ENCODE measurements around the gene SMAD6.

DNA sequence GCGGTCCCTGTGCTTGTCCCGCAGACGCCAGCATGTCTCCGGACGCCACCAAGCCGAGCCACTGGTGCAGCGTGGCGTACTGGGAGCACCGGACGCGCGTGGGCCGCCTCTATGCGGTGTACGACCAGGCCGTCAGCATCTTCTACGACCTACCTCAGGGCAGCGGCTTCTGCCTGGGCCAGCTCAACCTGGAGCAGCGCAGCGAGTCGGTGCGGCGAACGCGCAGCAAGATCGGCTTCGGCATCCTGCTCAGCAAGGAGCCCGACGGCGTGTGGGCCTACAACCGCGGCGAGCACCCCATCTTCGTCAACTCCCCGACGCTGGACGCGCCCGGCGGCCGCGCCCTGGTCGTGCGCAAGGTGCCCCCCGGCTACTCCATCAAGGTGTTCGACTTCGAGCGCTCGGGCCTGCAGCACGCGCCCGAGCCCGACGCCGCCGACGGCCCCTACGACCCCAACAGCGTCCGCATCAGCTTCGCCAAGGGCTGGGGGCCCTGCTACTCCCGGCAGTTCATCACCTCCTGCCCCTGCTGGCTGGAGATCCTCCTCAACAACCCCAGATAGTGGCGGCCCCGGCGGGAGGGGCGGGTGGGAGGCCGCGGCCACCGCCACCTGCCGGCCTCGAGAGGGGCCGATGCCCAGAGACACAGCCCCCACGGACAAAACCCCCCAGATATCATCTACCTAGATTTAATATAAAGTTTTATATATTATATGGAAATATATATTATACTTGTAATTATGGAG lies 79.1 kb downstream of the SMAD6 start:
- TF ChIP-seq, protein P1, sequence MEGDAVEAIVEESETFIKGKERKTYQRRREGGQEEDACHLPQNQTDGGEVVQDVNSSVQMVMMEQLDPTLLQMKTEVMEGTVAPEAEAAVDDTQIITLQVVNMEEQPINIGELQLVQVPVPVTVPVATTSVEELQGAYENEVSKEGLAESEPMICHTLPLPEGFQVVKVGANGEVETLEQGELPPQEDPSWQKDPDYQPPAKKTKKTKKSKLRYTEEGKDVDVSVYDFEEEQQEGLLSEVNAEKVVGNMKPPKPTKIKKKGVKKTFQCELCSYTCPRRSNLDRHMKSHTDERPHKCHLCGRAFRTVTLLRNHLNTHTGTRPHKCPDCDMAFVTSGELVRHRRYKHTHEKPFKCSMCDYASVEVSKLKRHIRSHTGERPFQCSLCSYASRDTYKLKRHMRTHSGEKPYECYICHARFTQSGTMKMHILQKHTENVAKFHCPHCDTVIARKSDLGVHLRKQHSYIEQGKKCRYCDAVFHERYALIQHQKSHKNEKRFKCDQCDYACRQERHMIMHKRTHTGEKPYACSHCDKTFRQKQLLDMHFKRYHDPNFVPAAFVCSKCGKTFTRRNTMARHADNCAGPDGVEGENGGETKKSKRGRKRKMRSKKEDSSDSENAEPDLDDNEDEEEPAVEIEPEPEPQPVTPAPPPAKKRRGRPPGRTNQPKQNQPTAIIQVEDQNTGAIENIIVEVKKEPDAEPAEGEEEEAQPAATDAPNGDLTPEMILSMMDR (conservative IDR thresholded peaks at IDR 0.05 in 1 of 2, IDR thresholded peaks at IDR 0.05 in 1 of 2; ENCODE audit: low read depth in 1 of 2, low read length in 2 of 2), result no peak
- TF ChIP-seq EZH2 (IDR thresholded peaks at IDR 0.05; ENCODE audit: low read length, missing control alignments), result no peak

All from fibroblast of lung (primary cell).